Esophagus squamous epithelium (tissue), 4 donors: ENCODE data around the gene NRXN2.

ENCODE experiments used
- CTCF ChIP-seq, 6 experiments: fragments of 450-650 bp in 4 of 6; fragments of 200-600 bp in 2 of 6; sonication (generic) in 2 of 6; IDR thresholded peaks; one replicate each; pipeline ENCODE4 v1.5.1; 2016 to 2019; ENCODE audit warnings: antibody characterized with exemption in 6 of 6, mild to moderate bottlenecking in 4 of 6, moderate library complexity in 4 of 6
- POLR2A ChIP-seq, 4 donors: fragments of 450-650 bp; IDR thresholded peaks; one replicate each; pipeline ENCODE4 v1.6.1; 2017; ENCODE audit warnings: antibody characterized with exemption in 4 of 4, mild to moderate bottlenecking in 4 of 4, moderate library complexity in 3 of 4

DNA sequence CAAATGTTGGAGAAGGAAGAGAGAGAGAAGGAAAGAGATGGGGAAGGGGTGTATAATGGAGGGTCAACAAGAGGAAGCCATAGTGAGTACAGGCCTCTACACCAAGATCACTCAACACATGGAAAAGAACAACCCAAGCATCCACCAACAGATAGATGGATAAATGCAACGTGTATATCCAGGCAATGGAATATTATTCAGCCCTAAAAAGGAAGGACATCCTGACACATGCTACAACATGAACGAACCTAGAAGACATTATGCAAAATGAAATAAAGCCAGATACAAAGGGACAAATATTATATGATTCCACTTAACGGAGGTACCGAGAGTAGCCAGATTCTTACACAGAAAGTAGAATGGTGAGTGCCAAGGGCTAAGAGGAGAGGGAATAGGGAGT is 59.3 kb downstream of the NRXN2 start:
- TF ChIP-seq POLR2A (IDR thresholded peaks at IDR 0.05) (no peak), CTCF (IDR thresholded peaks at IDR 0.05) (no peak)
